A673 (cell line): Measurements from ENCODE around the gene ANP32B. TPM values are rescaled to one million over a fixed set of nuclear protein-coding genes. Genes with fewer than 3 reads are reported as not detected.
"Not testable (repeated sequence)": the region's sequence is repeated elsewhere in the genome, so short reads cannot be mapped to it uniquely, and the experiment has no call there.

Experiments
- BruUV-seq: library from RNA; stranded (reverse); fragments of 400-500 nt; replicated peaks from 2 replicates; lab custom pipeline; 2021; lab: Mats Ljungman, UMichigan
- CTCF ChIA-PET: fragments of 300-600 bp; sonication (Branson Sonifier 250); formaldehyde crosslinking; loops from one replicate; lab custom pipeline; 2022; ENCODE audit warnings: antibody characterized with exemption; lab: Charles Lee
- POLR2A ChIA-PET: fragments of 300-600 bp; sonication (Branson Sonifier 250); formaldehyde crosslinking; loops from one replicate; lab custom pipeline; 2022; ENCODE audit warnings: antibody characterized with exemption; ENCODE audit not compliant: low non-redundant PET; lab: Charles Lee
- DNase-seq: peaks from one replicate; pipeline ENCODE4 v3.0.0-alpha.2; 2015; ENCODE audit warnings: low spot score
- H3K27ac ChIP-seq: fragments of 200-600 bp; sonication (generic); 2 replicates; pipeline ENCODE4 v1.5.1; 2016; ENCODE audit warnings: mixed run types, low read depth, mild to moderate bottlenecking, mixed read lengths, antibody characterized with exemption, low read length; ENCODE audit not compliant: poor library complexity, severe bottlenecking
- H3K27me3 ChIP-seq: fragments of 200-600 bp; sonication (generic); replicated peaks from 2 replicates; pipeline ENCODE4 v1.6.1; 2017; ENCODE audit warnings: mixed run types, low read depth, mild to moderate bottlenecking, mixed read lengths, antibody characterized with exemption, low read length; ENCODE audit not compliant: insufficient read depth, poor library complexity
- H3K36me3 ChIP-seq: fragments of 200-600 bp; sonication (generic); 2 replicates; pipeline ENCODE4 v1.6.1; 2016; ENCODE audit warnings: mixed run types, mild to moderate bottlenecking, mixed read lengths, antibody characterized with exemption, low read length; ENCODE audit not compliant: insufficient read depth, poor library complexity, severe bottlenecking
- H3K4me1 ChIP-seq: fragments of 200-600 bp; sonication (generic); 2 replicates; pipeline ENCODE4 v1.6.1; 2017; ENCODE audit warnings: mixed run types, mild to moderate bottlenecking, mixed read lengths, antibody characterized with exemption, low read length; ENCODE audit not compliant: insufficient read depth, poor library complexity, severe bottlenecking
- H3K4me3 ChIP-seq: fragments of 200-600 bp; sonication (generic); 2 replicates; pipeline ENCODE4 v1.5.1; 2016; ENCODE audit warnings: low read depth, mixed run types, mild to moderate bottlenecking, mixed read lengths, low read length; ENCODE audit not compliant: poor library complexity, severe bottlenecking
- H3K9me3 ChIP-seq: fragments of 200-600 bp; sonication (generic); 2 replicates; pipeline ENCODE4 v1.6.1; 2016; ENCODE audit warnings: mixed run types, low read depth, mild to moderate bottlenecking, mixed read lengths, antibody characterized with exemption, low read length; ENCODE audit not compliant: poor library complexity, severe bottlenecking
- CTCF ChIP-seq: fragments of 300-800, 200-600 bp; sonication (generic); conservative IDR thresholded peaks from 2 replicates; pipeline ENCODE4 v1.5.1; 2017; ENCODE audit warnings: low read depth, mild to moderate bottlenecking, antibody characterized with exemption, low read length, moderate library complexity, mixed read lengths
- EZH2 ChIP-seq: fragments of 200-600 bp; sonication (generic); IDR thresholded peaks from 2 replicates; pipeline ENCODE4 v1.6.1; 2017; ENCODE audit warnings: borderline replicate concordance, low read depth, mild to moderate bottlenecking, mixed read lengths, antibody characterized with exemption, low read length; ENCODE audit not compliant: poor library complexity, severe bottlenecking
- intact Hi-C: fragments of 100-400 bp; cut with micrococcal nuclease; formaldehyde crosslinking; loops from one replicate; pipeline ENCODE4 v1.10.0; 2022; ENCODE audit not compliant: unreplicated experiment
- total RNA-seq: library from RNA; stranded (reverse); gene quantifications from 2 replicates; pipeline ENCODE4 v1.2.3, GENCODE V29; 2021

Gene ANP32B
- total RNA-seq, 1 experiment from 2014 or later: 237 TPM

GRCh38 chr9:97994703-97995102, 11.6 kb downstream of the ANP32B start:
- TF ChIP-seq CTCF (no peak), EZH2 (no peak)
- Histone ChIP-seq H3K36me3 (peaks cover 58% of the 10 kb centered on the region), H3K4me1 (peaks cover 9% of the 10 kb centered on the region), H3K27me3 (no peaks in the 10 kb centered on the region), H3K4me3 (no peak overlapping the region), H3K9me3 (no peaks in the 10 kb centered on the region), H3K27ac (peak overlapping the region; percentile 1)
- no TSS peak for BruUV-seq
- DNase-seq: no peak
- CTCF ChIA-PET: no interaction called here
- POLR2A ChIA-PET: no interaction called here
- intact Hi-C loops: no loop called here

- DNase-seq, intact Hi-C loops, H3K4me3 ChIP-seq, H3K9me3 ChIP-seq, BruUV-seq, H3K27me3 ChIP-seq, CTCF ChIA-PET, H3K4me1 ChIP-seq, H3K27ac ChIP-seq: not testable (repeated sequence)
- POLR2A ChIA-PET: interaction anchor here (0.5 kb wide), 1 partner anchor 29 kb away, joined by 3 read pairs; no protein-coding TSS in a partner anchor
- H3K36me3 ChIP-seq: peaks cover 70% of the 10 kb centered on the region
Measured at GRCh38 chr9:97996676-97997075, 13.5 kb downstream of the ANP32B start.

- no peaks in the 10 kb centered on the region for H3K27me3 ChIP-seq
- BruUV-seq: no TSS peak
- intact Hi-C loops: no loop called here
- POLR2A ChIA-PET: no interaction called here
- H3K36me3 ChIP-seq: peaks cover 79% of the 10 kb centered on the region
- H3K27ac ChIP-seq: no peak overlapping the region
- no peak for TF ChIP-seq CTCF
- no peak for TF ChIP-seq EZH2
- no peak overlapping the region for H3K4me3 ChIP-seq
- H3K4me1 ChIP-seq: no peaks in the 10 kb centered on the region
- DNase-seq: no peak
- H3K9me3 ChIP-seq: no peaks in the 10 kb centered on the region
- CTCF ChIA-PET: no interaction called here
Measured at GRCh38 chr9:97997330-97998276, 14.5 kb downstream of the ANP32B start.

GRCh38 chr9:98002808-98003207, 19.7 kb downstream of the ANP32B start:
- no peak for DNase-seq
- TF ChIP-seq EZH2: no peak
- no peak for TF ChIP-seq CTCF
- ChIA-PET CTCF (no interaction called here), POLR2A (no interaction called here)
- no peaks in the 10 kb centered on the region for H3K9me3 ChIP-seq
- peaks cover 87% of the 10 kb centered on the region for H3K36me3 ChIP-seq
- intact Hi-C loops: no loop called here
- no peaks in the 10 kb centered on the region for H3K27me3 ChIP-seq
- no peak overlapping the region for H3K4me3 ChIP-seq
- no peak overlapping the region for H3K27ac ChIP-seq
- no peaks in the 10 kb centered on the region for H3K4me1 ChIP-seq
- BruUV-seq: no TSS peak
